Measurements from ENCODE around the gene HCRT.

DNA sequence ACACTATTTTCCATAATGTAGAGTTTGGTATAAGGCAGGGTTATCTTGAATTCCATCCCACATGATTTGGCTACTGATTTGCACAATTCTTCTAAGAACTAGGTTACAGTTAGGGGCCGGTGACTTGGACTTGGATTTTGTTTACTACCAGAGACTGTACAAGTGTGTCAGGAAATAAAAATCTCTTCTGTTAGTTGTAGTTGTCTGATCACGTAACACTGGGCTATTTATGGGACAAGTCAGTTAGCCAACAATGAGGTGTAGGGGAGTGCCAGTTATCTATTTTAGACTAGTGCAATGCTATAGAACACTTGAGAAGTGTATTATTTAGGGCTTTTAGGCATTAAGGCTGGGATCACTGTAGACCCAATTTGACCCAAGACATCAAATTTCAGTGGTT, 48.7 kb upstream of the HCRT start:
- no peak for TF ChIP-seq POLR2AphosphoS5 (IDR thresholded peaks at IDR 0.05; ENCODE audit: low read depth, low read length)
- no peak for TF ChIP-seq TAF1 (IDR thresholded peaks at IDR 0.05; ENCODE audit: low read depth, low read length)
- TF ChIP-seq POLR2A (IDR thresholded peaks at IDR 0.05; ENCODE audit: low read depth, low read length), result no peak
- TF ChIP-seq SPI1 (IDR thresholded peaks at IDR 0.05; ENCODE audit: low read depth, low read length), result no peak
- TF ChIP-seq PAX5 (IDR thresholded peaks at IDR 0.05; ENCODE audit: insufficient read depth, low read length, severe bottlenecking), result no peak

All from GM12891 (cell line).